Measurements from ENCODE around the gene INTS6.

DNA sequence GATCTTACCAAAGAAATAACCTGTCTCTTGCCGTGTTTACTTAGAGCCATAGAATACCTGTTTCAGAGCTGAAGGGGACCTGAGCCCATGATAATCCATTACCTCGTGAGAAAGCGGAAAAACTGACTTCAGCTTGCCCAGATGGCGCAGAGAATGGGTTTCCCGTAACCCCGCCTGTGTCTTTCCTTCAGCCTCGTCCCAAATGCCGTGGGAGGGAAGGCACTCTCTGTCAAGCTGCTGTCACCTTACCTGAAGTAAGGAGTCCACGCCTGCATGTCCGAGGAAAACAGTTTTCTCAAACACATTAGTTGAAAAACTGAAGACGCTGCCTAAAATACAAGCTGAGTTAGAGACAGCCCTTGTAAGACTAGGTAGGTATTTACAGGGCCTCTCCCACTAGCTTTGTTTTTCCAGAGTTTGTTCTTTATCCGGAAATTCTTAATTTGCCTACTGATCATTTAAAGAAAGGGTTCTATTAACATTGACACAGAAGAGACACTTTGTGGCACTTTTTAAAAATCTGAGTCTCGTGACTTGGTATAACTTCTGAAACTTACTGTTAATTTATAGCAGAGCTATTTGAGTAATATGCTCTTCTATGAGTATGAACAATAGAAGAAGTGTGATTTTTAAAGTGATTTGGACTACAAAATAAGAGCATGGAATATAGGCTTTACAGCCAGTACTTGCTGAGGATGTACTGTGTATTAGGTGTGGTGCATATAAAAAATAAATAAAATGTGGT lies 1.3 kb upstream of the INTS6 start:
- TF ChIP-seq, protein P1, sequence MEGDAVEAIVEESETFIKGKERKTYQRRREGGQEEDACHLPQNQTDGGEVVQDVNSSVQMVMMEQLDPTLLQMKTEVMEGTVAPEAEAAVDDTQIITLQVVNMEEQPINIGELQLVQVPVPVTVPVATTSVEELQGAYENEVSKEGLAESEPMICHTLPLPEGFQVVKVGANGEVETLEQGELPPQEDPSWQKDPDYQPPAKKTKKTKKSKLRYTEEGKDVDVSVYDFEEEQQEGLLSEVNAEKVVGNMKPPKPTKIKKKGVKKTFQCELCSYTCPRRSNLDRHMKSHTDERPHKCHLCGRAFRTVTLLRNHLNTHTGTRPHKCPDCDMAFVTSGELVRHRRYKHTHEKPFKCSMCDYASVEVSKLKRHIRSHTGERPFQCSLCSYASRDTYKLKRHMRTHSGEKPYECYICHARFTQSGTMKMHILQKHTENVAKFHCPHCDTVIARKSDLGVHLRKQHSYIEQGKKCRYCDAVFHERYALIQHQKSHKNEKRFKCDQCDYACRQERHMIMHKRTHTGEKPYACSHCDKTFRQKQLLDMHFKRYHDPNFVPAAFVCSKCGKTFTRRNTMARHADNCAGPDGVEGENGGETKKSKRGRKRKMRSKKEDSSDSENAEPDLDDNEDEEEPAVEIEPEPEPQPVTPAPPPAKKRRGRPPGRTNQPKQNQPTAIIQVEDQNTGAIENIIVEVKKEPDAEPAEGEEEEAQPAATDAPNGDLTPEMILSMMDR (IDR thresholded peaks at IDR 0.05), result no peak
- no peak for TF ChIP-seq POLR2A (IDR thresholded peaks at IDR 0.05)
